Epithelial cell of esophagus (primary cell): ENCODE measurements around the gene NDST4.

ENCODE experiments used
- DNase-seq: peaks from one replicate; pipeline ENCODE4 v3.0.0; 2010; ENCODE audit warnings: low read depth
- H3K4me3 ChIP-seq: 2 replicates; pipeline ENCODE4 v1.5.1; 2011; ENCODE audit warnings: mild to moderate bottlenecking, low read length, control low read depth
- TF ChIP-seq, protein P1 (sequence below): IDR thresholded peaks from 2 replicates; pipeline ENCODE4 v1.5.1; 2011; ENCODE audit warnings: low read depth, mild to moderate bottlenecking, low read length, control low read depth, inconsistent platforms; ENCODE audit not compliant: insufficient read depth; ENCODE audit errors: missing control alignments

The NDST4 gene

DNA sequence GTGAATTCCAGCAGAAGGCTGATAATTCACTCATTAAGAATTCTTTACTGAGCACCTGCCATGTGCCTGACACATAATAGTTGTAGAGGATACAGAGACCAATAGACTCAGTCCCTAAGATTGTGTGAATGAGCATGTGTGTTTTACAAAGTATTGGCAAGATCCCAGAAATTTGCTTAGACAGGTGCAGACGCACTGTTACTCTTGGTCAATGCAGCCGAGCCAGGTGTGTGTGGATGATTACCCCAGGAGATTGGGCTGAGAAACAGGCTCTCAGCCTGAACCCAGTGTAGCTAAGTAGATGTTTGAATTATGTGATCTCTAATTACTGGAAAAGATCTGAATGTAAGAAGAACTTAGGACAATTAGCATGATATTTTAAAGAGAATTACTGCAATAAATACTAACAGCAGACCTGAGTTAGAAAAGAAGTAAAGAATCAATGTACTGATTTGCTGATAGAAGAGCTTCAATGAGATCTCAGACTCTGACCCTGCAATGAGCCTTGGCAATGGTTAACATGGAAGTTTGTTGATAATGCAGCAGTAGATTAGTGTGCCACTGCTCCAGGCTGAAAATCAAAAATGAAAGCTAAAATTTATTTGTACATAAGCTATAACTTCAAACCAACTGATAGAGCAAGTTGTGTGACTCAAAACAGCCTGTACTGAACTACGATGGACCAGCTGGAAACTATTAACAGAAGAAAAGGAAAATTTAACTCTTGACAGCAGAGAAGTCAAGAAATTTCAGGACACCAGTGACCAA is 32.2 kb upstream of the NDST4 start:
- no peak overlapping the region for H3K4me3 ChIP-seq
- no peak for DNase-seq
- TF ChIP-seq, protein P1, sequence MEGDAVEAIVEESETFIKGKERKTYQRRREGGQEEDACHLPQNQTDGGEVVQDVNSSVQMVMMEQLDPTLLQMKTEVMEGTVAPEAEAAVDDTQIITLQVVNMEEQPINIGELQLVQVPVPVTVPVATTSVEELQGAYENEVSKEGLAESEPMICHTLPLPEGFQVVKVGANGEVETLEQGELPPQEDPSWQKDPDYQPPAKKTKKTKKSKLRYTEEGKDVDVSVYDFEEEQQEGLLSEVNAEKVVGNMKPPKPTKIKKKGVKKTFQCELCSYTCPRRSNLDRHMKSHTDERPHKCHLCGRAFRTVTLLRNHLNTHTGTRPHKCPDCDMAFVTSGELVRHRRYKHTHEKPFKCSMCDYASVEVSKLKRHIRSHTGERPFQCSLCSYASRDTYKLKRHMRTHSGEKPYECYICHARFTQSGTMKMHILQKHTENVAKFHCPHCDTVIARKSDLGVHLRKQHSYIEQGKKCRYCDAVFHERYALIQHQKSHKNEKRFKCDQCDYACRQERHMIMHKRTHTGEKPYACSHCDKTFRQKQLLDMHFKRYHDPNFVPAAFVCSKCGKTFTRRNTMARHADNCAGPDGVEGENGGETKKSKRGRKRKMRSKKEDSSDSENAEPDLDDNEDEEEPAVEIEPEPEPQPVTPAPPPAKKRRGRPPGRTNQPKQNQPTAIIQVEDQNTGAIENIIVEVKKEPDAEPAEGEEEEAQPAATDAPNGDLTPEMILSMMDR = no peak

DNA sequence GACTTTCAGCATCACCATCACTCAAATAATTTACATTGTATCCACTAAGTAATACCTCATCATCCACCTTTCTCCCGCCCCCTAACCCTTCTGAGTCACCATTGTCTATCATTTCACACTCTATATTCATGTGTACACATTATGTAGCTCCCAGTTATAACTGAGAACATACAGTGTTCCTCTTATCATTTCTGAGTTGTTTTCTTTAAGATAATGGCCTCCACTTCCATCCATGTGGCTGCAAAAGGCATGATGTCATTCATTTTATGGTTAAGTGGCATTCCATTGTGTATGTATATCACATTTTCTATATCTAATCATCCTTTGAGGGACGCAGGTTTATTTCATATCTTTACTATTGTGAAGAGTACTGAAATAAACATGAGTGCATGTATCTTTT is 14.6 kb upstream of the NDST4 start:
- DNase-seq = no peak
- no peak overlapping the region for H3K4me3 ChIP-seq
- TF ChIP-seq, protein P1 = no peak

DNA sequence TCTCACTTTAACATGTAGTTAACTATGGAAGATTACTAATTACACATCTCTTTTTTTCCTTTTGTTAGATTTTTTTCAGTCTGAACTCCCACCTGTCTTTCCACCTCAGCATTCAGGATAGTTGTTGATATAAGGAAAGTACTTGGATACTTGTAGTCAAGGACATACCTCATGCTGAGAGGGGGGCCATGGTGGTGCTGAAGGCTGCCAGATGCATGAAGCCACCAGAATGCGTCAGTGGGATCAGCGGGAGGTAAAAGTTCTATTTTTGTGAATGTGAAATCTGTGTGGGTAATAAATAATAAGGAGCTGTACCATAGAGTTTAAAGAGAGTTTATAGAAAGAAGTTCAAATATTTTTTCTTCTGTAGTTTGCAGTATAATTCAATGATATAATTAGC is 13.1 kb upstream of the NDST4 start:
- TF ChIP-seq, protein P1 = no peak
- no peak overlapping the region for H3K4me3 ChIP-seq
- no peak for DNase-seq

DNA sequence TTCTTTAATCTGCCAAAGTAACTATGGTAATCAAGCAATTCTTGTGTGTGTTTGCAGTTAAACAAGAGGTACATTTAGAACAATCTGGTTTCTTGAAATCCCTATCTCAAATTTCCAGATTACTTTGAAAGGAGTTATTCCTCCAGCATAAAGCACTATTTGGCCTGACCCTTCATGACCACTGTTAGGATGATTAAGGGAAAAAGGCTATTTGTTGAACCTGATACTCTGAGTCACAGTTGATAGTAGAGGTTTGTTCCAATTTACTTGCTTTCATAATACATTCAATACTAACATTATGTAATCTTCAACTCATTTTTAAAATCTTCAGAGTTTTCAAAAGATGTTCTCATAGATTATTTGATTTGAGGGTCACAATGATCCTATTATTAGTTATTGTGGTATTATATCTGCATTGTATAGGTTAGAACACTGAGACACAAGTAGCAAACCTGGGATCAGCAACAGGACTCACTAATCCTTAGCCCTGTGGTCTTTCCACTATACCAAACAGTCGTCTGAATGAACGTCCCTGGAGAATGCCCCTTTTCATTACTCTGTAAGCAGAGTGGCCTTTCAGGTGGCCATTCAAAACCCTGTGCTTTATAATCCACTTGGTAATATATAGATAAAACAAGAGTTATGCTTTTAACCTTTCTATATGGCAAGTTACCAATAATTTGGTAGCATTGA is 8.1 kb upstream of the NDST4 start:
- H3K4me3 ChIP-seq = no peak overlapping the region
- no peak for DNase-seq
- TF ChIP-seq, protein P1 = no peak

DNA sequence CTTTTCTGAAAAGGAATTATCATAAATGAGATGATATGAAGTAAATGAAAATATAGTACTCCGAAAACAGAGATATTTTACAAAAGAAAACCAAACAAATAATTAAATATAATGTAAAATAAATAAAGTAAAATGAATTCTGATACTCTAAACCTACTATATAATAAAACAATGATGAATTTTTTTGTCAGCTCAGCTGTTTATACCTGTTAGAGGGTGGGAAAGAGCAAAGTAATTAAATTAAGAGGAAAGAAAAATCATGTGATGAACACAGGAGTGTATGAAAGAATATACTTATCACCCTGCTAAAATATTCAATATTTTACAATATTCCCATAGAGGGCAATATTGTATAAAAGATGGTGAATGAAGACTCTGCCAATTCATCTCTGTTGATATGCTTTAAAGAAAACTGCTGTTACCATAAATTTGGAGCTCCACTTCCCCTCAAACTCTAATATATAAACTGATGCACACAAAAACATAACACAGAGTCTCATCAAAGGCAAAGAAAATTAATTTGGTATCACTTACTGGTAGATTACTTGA is 6.5 kb upstream of the NDST4 start:
- TF ChIP-seq, protein P1 = no peak
- H3K4me3 ChIP-seq = no peak overlapping the region
- DNase-seq = no peak

DNA sequence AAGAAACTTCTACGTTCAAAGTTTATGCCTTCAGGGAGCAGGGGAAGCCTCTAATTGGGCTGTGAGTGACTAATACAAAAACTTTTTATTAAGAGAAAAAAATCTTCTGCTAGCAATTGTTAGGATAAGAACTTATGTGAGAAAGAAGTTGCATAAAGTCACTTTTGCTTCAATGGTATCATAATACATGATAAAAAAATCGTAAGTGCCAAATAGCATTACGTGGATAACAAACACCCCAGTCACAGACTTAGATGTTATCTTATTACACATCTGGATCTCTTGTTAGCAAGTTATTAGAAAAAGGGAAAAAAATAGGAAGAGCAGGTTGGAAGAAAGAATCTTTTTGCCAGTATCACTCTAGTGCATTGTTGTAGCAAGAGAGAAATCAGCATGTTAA is 4.2 kb upstream of the NDST4 start:
- TF ChIP-seq, protein P1 = no peak
- no peak for DNase-seq
- no peak overlapping the region for H3K4me3 ChIP-seq
